Measurements from ENCODE around the gene UBE2R2. TPM values are rescaled to one million over a fixed set of nuclear protein-coding genes. Genes with fewer than 3 reads are reported as not detected.
"Not testable (repeated sequence)": the region's sequence is repeated elsewhere in the genome, so short reads cannot be mapped to it uniquely, and the experiment has no call there.

Gene UBE2R2
- total and polyA plus RNA-seq, 2 of the 8 experiments (the other 6 are each of a cell fraction or from before 2014, with no cell fraction given): 19.4 to 42.1 TPM

GRCh38 chr9:33829641-33830230, 12.8 kb downstream of the UBE2R2 start:
- H3K23me2 ChIP-seq (ENCODE audit: low read depth, low read length); H3K4me1 ChIP-seq (replicated peaks in 1 of 4; ENCODE audit: control insufficient read depth in 3 of 4, insufficient read depth in 4 of 4, low read length in 3 of 4); H3K36me3 ChIP-seq (ENCODE audit: control insufficient read depth in 2 of 4, insufficient read depth in 4 of 4, low read length in 3 of 4); FAIRE-seq; H3K27me3 ChIP-seq (replicated peaks in 1 of 4; ENCODE audit: control insufficient read depth in 3 of 4, extremely low read depth in 1 of 4, insufficient read depth in 3 of 4, low read length in 3 of 4); H3K4ac ChIP-seq (replicated peaks; ENCODE audit: insufficient read length, low read depth, low read length); H2BK12ac ChIP-seq (ENCODE audit: low read depth, low read length); DNase-seq (ENCODE audit: low read depth in 1 of 2, low spot score in 2 of 2); H3K9ac ChIP-seq (replicated peaks in 1 of 4; ENCODE audit: extremely low read depth in 1 of 4, low read depth in 3 of 4, low read length in 3 of 4); POLR2A ChIA-PET (ENCODE audit: partially characterized antibody); H2BK120ac ChIP-seq (replicated peaks; ENCODE audit: low read depth, low read length); H4K5ac ChIP-seq (ENCODE audit: insufficient read length, low read depth, low read length); H3K14ac ChIP-seq (ENCODE audit: insufficient read length); H3K56ac ChIP-seq (replicated peaks; ENCODE audit: insufficient read length, low read depth, low read length); H3K27ac ChIP-seq (ENCODE audit: low read depth, low read length); H2BK20ac ChIP-seq (ENCODE audit: low read length); H3K4me3 ChIP-seq (ENCODE audit: extremely low read depth in 1 of 4, insufficient read depth in 2 of 4, low read depth in 3 of 4, low read length in 4 of 4); H2AK5ac ChIP-seq (ENCODE audit: low read depth, low read length); H4K91ac ChIP-seq (replicated peaks; ENCODE audit: insufficient read length, low read length); H3K79me1 ChIP-seq (ENCODE audit: low read depth, low read length); H2AFZ ChIP-seq (ENCODE audit: low read length); CTCF ChIA-PET (ENCODE audit: partially characterized antibody); H3K23ac ChIP-seq (ENCODE audit: insufficient read length); H4K8ac ChIP-seq (ENCODE audit: extremely low read depth, insufficient read depth, low read length); H4K20me1 ChIP-seq (replicated peaks in 1 of 2; ENCODE audit: control insufficient read depth in 1 of 2, insufficient read depth in 2 of 2, low read length in 2 of 2); H2BK5ac ChIP-seq (ENCODE audit: low read depth, low read length); H2BK15ac ChIP-seq (ENCODE audit: low read length); H3K9me3 ChIP-seq (ENCODE audit: insufficient read depth in 2 of 2, low read depth in 1 of 2, low read length in 1 of 2); H3K18ac ChIP-seq (ENCODE audit: extremely low read depth, low read length); H3K4me2 ChIP-seq (ENCODE audit: insufficient read depth in 1 of 2, low read depth in 2 of 2, low read length in 2 of 2): not testable (repeated sequence)
- H3K79me2 ChIP-seq (ENCODE audit: control insufficient read depth in 1 of 2, insufficient read depth in 2 of 2, low read length in 2 of 2): peaks cover 11 to 90% of the 10 kb centered on the region in 2 experiments
- 97% methylated on average over 16 of the region's 17 CpGs; no CpG with 5 or more reads in 1 of the 2 experiments for WGBS, 2 experiments (ENCODE audit: extremely low coverage in 1 of 2, insufficient coverage in 1 of 2, insufficient read length in 1 of 2, insufficient replicate concordance in 2 of 2, low coverage in 1 of 2, low lambda C conversion rate in 2 of 2, missing lambda C conversion rate in 1 of 2)
